IMR-90 (cell line): ENCODE results near the gene BUB1B. TPM values are rescaled to one million over a fixed set of nuclear protein-coding genes. Genes with fewer than 3 reads are reported as not detected.

Source experiments
- ATAC-seq: fragments of 200-7000 bp; cut with Tn5 transposase; 2 replicates; pipeline ENCODE4 v1.9.1; 2020; ENCODE audit warnings: low read depth, mild to moderate bottlenecking, moderate library complexity
- BruUV-seq: library from RNA; stranded (reverse); fragments of 400-500 nt; replicated peaks from 2 replicates; lab custom pipeline; 2021; lab: Mats Ljungman, UMichigan
- CTCF ChIA-PET: fragments of 300-600 bp; formaldehyde crosslinking; extraction: SDS; loops from one replicate; lab custom pipeline; 2021; ENCODE audit warnings: antibody characterized with exemption; lab: Yijun Ruan, JAX
- POLR2A ChIA-PET: fragments of 300-600 bp; sonication (Branson Sonifier 250); formaldehyde crosslinking; loops from one replicate; lab custom pipeline; 2022; ENCODE audit warnings: antibody characterized with exemption; ENCODE audit not compliant: unreplicated experiment; lab: Charles Lee
- DNase-seq: peaks from one replicate; pipeline ENCODE4 v3.0.0; 2013
- H2AFZ ChIP-seq: replicated peaks from 2 replicates; pipeline ENCODE3; 2013; ENCODE audit warnings: low read length, mild to moderate bottlenecking; ENCODE audit not compliant: poor library complexity
- H2AK5ac ChIP-seq: 2 replicates; pipeline ENCODE4 v1.6.1; 2013; ENCODE audit warnings: low read depth, low read length, inconsistent platforms
- H2AK9ac ChIP-seq: replicated peaks from 2 replicates; pipeline ENCODE3; 2013; ENCODE audit warnings: mild to moderate bottlenecking, low read depth, low read length, moderate library complexity; ENCODE audit not compliant: poor library complexity
- H2BK120ac ChIP-seq: 2 replicates; pipeline ENCODE4 v1.6.1; 2013; ENCODE audit warnings: low read depth, low read length, inconsistent platforms
- H2BK15ac ChIP-seq: 3 replicates; pipeline ENCODE4 v1.6.1; 2013; ENCODE audit warnings: low read depth, low read length, inconsistent platforms
- H2BK20ac ChIP-seq: 2 replicates; pipeline ENCODE4 v1.6.1; 2013; ENCODE audit warnings: low read depth, mild to moderate bottlenecking, inconsistent platforms, low read length, moderate library complexity
- H2BK5ac ChIP-seq: 2 replicates; pipeline ENCODE4 v1.6.1; 2013; ENCODE audit warnings: mild to moderate bottlenecking, low read depth, low read length, inconsistent platforms; ENCODE audit not compliant: poor library complexity, severe bottlenecking
- H3K14ac ChIP-seq: replicated peaks from 2 replicates; pipeline ENCODE4 v1.6.1; 2013; ENCODE audit warnings: low read depth, low read length, inconsistent platforms
- H3K18ac ChIP-seq: 2 replicates; pipeline ENCODE4 v1.6.1; 2013; ENCODE audit warnings: low read depth, low read length, control low read depth
- H3K23ac ChIP-seq: 2 replicates; pipeline ENCODE4 v1.6.1; 2013; ENCODE audit warnings: low read depth, low read length, inconsistent platforms
- H3K27ac ChIP-seq: 2 replicates; pipeline ENCODE4 v1.5.1; 2013; ENCODE audit warnings: mild to moderate bottlenecking, control low read depth, low read length; ENCODE audit not compliant: insufficient read depth
- H3K27me3 ChIP-seq: 2 replicates; pipeline ENCODE4 v1.6.1; 2013; ENCODE audit warnings: low read length; ENCODE audit not compliant: control insufficient read depth, insufficient read depth
- H3K36me3 ChIP-seq: 2 replicates; pipeline ENCODE4 v1.6.1; 2013; ENCODE audit warnings: low read length, mixed read lengths; ENCODE audit not compliant: control insufficient read depth, insufficient read depth
- H3K4ac ChIP-seq: 2 replicates; pipeline ENCODE4 v1.6.1; 2013; ENCODE audit warnings: low read depth, low read length, inconsistent platforms
- H3K4me1 ChIP-seq: 2 replicates; pipeline ENCODE4 v1.6.1; 2013; ENCODE audit warnings: low read length, mixed read lengths; ENCODE audit not compliant: control insufficient read depth, insufficient read depth
- H3K4me2 ChIP-seq: 2 replicates; pipeline ENCODE4 v1.6.1; 2013; ENCODE audit warnings: low read depth, mild to moderate bottlenecking, control low read depth, low read length, moderate library complexity
- H3K4me3 ChIP-seq: 2 replicates; pipeline ENCODE4 v1.5.1; 2013; ENCODE audit warnings: low read depth, mild to moderate bottlenecking, control low read depth, low read length, moderate library complexity; ENCODE audit not compliant: insufficient read depth
- H3K56ac ChIP-seq: 2 replicates; pipeline ENCODE4 v1.6.1; 2013; ENCODE audit warnings: low read length, inconsistent platforms; ENCODE audit not compliant: insufficient read depth; ENCODE audit errors: extremely low read depth
- H3K79me1 ChIP-seq, 2 experiments: 2 replicates each; pipeline ENCODE4 v1.6.1; 2013; ENCODE audit warnings: low read length in 2 of 2, inconsistent platforms in 1 of 2, low read depth in 1 of 2
- H3K9ac ChIP-seq: 2 replicates; pipeline ENCODE4 v1.6.1; 2013; ENCODE audit warnings: low read depth, low read length, control low read depth
- H3K9me1 ChIP-seq: 2 replicates; pipeline ENCODE4 v1.6.1; 2013; ENCODE audit warnings: low read length, inconsistent platforms; ENCODE audit not compliant: insufficient read depth
- H3K9me3 ChIP-seq: 2 replicates; pipeline ENCODE4 v1.6.1; 2013; ENCODE audit warnings: low read length; ENCODE audit not compliant: control insufficient read depth, insufficient read depth
- H4K20me1 ChIP-seq: 2 replicates; pipeline ENCODE4 v1.6.1; 2013; ENCODE audit warnings: low read length, inconsistent platforms; ENCODE audit not compliant: insufficient read depth
- H4K5ac ChIP-seq: 2 replicates; pipeline ENCODE4 v1.6.1; 2013; ENCODE audit warnings: mild to moderate bottlenecking, low read depth, low read length, control low read depth
- H4K8ac ChIP-seq, 2 experiments: 2 replicates each; pipeline ENCODE4 v1.6.1; 2013; ENCODE audit warnings: low read depth in 2 of 2, low read length in 2 of 2, control low read depth in 1 of 2, inconsistent platforms in 1 of 2
- H4K91ac ChIP-seq: 2 replicates; pipeline ENCODE4 v1.6.1; 2013; ENCODE audit warnings: low read depth, low read length, inconsistent platforms; ENCODE audit not compliant: insufficient read depth
- BHLHE40 ChIP-seq: fragments of 150-350 bp; IDR thresholded peaks from 2 replicates; pipeline ENCODE4 v1.6.1; 2016; ENCODE audit warnings: mild to moderate bottlenecking, low read depth, low read length
- CEBPB ChIP-seq: IDR thresholded peaks from 2 replicates; pipeline ENCODE4 v1.6.1; 2012; ENCODE audit warnings: low read depth, low read length, improper control_type of control experiment
- CHD1 ChIP-seq: IDR thresholded peaks from 2 replicates; pipeline ENCODE4 v1.6.1; 2012; ENCODE audit warnings: low read depth, low read length, improper control_type of control experiment
- FOS ChIP-seq: fragments of 150-350 bp; IDR thresholded peaks from 2 replicates; pipeline ENCODE4 v1.6.1; 2016; ENCODE audit warnings: low read depth, low read length
- MAFK ChIP-seq: IDR thresholded peaks from 2 replicates; pipeline ENCODE4 v1.6.1; 2012; ENCODE audit warnings: low read depth, low read length, improper control_type of control experiment
- MAZ ChIP-seq: IDR thresholded peaks from 2 replicates; pipeline ENCODE4 v1.6.1; 2012; ENCODE audit warnings: low read depth, mild to moderate bottlenecking, low read length, improper control_type of control experiment, moderate library complexity, borderline replicate concordance
- MXI1 ChIP-seq: IDR thresholded peaks from 2 replicates; pipeline ENCODE4 v1.6.1; 2012; ENCODE audit warnings: low read depth, mild to moderate bottlenecking, low read length, moderate library complexity, borderline replicate concordance
- NFE2L2 ChIP-seq: fragments of 150-350 bp; IDR thresholded peaks from 2 replicates; pipeline ENCODE4 v1.6.1; 2016; ENCODE audit warnings: low read depth, mild to moderate bottlenecking, low read length
- POLR2A ChIP-seq: IDR thresholded peaks from 2 replicates; pipeline ENCODE4 v1.6.1; 2012; ENCODE audit warnings: mild to moderate bottlenecking, low read depth, low read length
- RAD21 ChIP-seq: IDR thresholded peaks from 2 replicates; pipeline ENCODE4 v1.6.1; 2012; ENCODE audit warnings: low read length, improper control_type of control experiment
- RCOR1 ChIP-seq: IDR thresholded peaks from 2 replicates; pipeline ENCODE4 v1.6.1; 2012; ENCODE audit warnings: mild to moderate bottlenecking, low read length, improper control_type of control experiment; ENCODE audit not compliant: insufficient replicate concordance
- RFX5 ChIP-seq: IDR thresholded peaks from 2 replicates; pipeline ENCODE4 v1.8.0; 2012; ENCODE audit warnings: low read depth, mild to moderate bottlenecking, low read length, moderate library complexity
- SMC3 ChIP-seq: fragments of 150-350 bp; IDR thresholded peaks from 2 replicates; pipeline ENCODE4 v1.6.1; 2016; ENCODE audit warnings: low read depth, mild to moderate bottlenecking, antibody characterized with exemption, low read length, moderate library complexity
- WGBS, 2 experiments: methylation state at CpG; one replicate each; pipeline versions ENCODE4 v1.1.5 to v1.1.7; 2013; ENCODE audit warnings: missing lambda C conversion rate in 2 of 2; ENCODE audit not compliant: insufficient read length in 1 of 2; ENCODE audit errors: extremely low coverage in 2 of 2; 5-methylcytosine and 5-hydroxymethylcytosine counted together
- dilution Hi-C: fragments of 300-500 bp; cut with HindIII; formaldehyde crosslinking; loops from one replicate; pipeline ENCODE4 v1.14.3; 2018; ENCODE audit warnings: low sequenced_read_pairs; ENCODE audit not compliant: unreplicated experiment
- in situ Hi-C: fragments of 300-500 bp; cut with MboI; formaldehyde crosslinking; loops from 3 replicates; pipeline ENCODE4 v1.14.3; 2019; ENCODE audit warnings: low sequenced_read_pairs, inconsistent platforms, mixed read lengths
- intact Hi-C: fragments of 100-400 bp; cut with micrococcal nuclease; formaldehyde crosslinking; loops from 2 replicates; pipeline ENCODE4 v1.10.0; 2022
- polyA plus RNA-seq, 3 experiments: library from polyadenylated mRNA; depleted of rRNA; stranded (reverse); fragments of >200 nt; gene quantifications; 2 replicates each; pipeline ENCODE4 v1.2.3, GENCODE V29; 2012; ENCODE audit warnings: low replicate concordance in 1 of 3
- total RNA-seq: library from RNA; depleted of rRNA; stranded (reverse); fragments of >200 nt; gene quantifications from 2 replicates; pipeline ENCODE4 v1.2.3, GENCODE V29; 2012
- TF ChIP-seq, protein P1 (sequence below): fragments of 150-350 bp; IDR thresholded peaks from 2 replicates; pipeline ENCODE4 v1.6.1; 2017; ENCODE audit warnings: mild to moderate bottlenecking, antibody characterized with exemption, low read length, low read depth
- TF ChIP-seq, protein P2 (sequence below): fragments of 150-350 bp; IDR thresholded peaks from 2 replicates; pipeline ENCODE4 v1.6.1; 2016; ENCODE audit warnings: low read depth, mild to moderate bottlenecking, low read length, moderate library complexity, borderline replicate concordance
- TF ChIP-seq, protein P3 (sequence below): conservative IDR thresholded peaks from 2 replicates; pipeline ENCODE4 v1.5.1; 2012; ENCODE audit warnings: mild to moderate bottlenecking, low read depth, low read length, improper control_type of control experiment

Gene BUB1B
- total and polyA plus RNA-seq, 2 of the 4 experiments (the other 2 are of a cell fraction) = 15.6 to 24.7 TPM

DNA sequence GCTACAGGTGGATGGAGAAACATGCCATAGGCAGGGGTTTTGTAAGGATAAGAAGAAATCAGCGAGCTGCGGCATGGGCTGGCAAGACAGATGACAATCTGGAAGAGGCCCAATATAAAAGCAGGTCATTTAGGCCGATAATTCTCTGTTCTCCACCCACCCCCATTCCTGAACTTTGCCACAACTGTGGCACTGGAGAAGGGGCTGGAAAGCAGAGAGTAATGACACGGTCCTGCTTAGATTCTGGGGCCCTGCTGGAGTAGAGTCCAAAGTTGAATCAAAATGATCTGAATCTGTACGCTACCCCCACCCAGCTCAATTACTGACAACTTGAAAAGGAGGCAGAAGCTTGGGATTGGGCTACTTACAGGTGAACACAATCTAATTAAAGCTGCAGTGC lies 18.4 kb upstream of the BUB1B start:
- CTCF ChIA-PET = no interaction called here

More for the DNA sequence above, 18.4 kb upstream of the BUB1B start:
- no peaks in the 10 kb centered on the region for H4K20me1 ChIP-seq
- H2BK15ac ChIP-seq = no peak overlapping the region
- no peak overlapping the region for H2AFZ ChIP-seq
- no peak overlapping the region for H4K91ac ChIP-seq
- TF ChIP-seq BHLHE40 (no peak), RAD21 (no peak), POLR2A (no peak), MAZ (no peak), FOS (no peak), MXI1 (no peak), MAFK (no peak), RFX5 (no peak), CEBPB (no peak), RCOR1 (no peak), CHD1 (no peak), SMC3 (no peak), NFE2L2 (no peak)
- TF ChIP-seq, protein P1, sequence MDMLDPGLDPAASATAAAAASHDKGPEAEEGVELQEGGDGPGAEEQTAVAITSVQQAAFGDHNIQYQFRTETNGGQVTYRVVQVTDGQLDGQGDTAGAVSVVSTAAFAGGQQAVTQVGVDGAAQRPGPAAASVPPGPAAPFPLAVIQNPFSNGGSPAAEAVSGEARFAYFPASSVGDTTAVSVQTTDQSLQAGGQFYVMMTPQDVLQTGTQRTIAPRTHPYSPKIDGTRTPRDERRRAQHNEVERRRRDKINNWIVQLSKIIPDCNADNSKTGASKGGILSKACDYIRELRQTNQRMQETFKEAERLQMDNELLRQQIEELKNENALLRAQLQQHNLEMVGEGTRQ = no peak
- TF ChIP-seq, protein P2, sequence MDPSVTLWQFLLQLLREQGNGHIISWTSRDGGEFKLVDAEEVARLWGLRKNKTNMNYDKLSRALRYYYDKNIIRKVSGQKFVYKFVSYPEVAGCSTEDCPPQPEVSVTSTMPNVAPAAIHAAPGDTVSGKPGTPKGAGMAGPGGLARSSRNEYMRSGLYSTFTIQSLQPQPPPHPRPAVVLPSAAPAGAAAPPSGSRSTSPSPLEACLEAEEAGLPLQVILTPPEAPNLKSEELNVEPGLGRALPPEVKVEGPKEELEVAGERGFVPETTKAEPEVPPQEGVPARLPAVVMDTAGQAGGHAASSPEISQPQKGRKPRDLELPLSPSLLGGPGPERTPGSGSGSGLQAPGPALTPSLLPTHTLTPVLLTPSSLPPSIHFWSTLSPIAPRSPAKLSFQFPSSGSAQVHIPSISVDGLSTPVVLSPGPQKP = no peak
- TF ChIP-seq, protein P3, sequence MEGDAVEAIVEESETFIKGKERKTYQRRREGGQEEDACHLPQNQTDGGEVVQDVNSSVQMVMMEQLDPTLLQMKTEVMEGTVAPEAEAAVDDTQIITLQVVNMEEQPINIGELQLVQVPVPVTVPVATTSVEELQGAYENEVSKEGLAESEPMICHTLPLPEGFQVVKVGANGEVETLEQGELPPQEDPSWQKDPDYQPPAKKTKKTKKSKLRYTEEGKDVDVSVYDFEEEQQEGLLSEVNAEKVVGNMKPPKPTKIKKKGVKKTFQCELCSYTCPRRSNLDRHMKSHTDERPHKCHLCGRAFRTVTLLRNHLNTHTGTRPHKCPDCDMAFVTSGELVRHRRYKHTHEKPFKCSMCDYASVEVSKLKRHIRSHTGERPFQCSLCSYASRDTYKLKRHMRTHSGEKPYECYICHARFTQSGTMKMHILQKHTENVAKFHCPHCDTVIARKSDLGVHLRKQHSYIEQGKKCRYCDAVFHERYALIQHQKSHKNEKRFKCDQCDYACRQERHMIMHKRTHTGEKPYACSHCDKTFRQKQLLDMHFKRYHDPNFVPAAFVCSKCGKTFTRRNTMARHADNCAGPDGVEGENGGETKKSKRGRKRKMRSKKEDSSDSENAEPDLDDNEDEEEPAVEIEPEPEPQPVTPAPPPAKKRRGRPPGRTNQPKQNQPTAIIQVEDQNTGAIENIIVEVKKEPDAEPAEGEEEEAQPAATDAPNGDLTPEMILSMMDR = no peak
- H3K9ac ChIP-seq = no peak overlapping the region
- H3K9me3 ChIP-seq = no peaks in the 10 kb centered on the region
- DNase-seq (no peak), ATAC-seq (no peak)
- no peak overlapping the region for H3K4me3 ChIP-seq
- no peak overlapping the region for H3K18ac ChIP-seq
- no peak overlapping the region for H2BK5ac ChIP-seq
- no peak overlapping the region for H3K14ac ChIP-seq
- no peaks in the 10 kb centered on the region for H3K36me3 ChIP-seq
- H3K56ac ChIP-seq = no peak overlapping the region
- no peaks in the 10 kb centered on the region for H3K4me1 ChIP-seq
- H2BK20ac ChIP-seq = no peak overlapping the region
- no peak overlapping the region for H3K4ac ChIP-seq
- dilution Hi-C loops (no loop called here), intact Hi-C loops (no loop called here), in situ Hi-C loops (no loop called here)
- peaks cover 5% of the 10 kb centered on the region for H3K27me3 ChIP-seq
- WGBS, 2 experiments = no CpG with 5 or more reads among the region's 5 CpGs
- no peak overlapping the region for H4K8ac ChIP-seq
- no peaks in the 10 kb centered on the region for H3K9me1 ChIP-seq
- no TSS peak for BruUV-seq
- H2AK9ac ChIP-seq = peak overlapping the region; percentile 28
- H3K4me2 ChIP-seq = no peak overlapping the region
- no peak overlapping the region for H2BK120ac ChIP-seq
- POLR2A ChIA-PET = no interaction called here
- H3K79me1 ChIP-seq = no peaks in the 10 kb centered on the region
- H3K23ac ChIP-seq = no peak overlapping the region
- H4K5ac ChIP-seq = no peak overlapping the region
- H3K27ac ChIP-seq = no peak overlapping the region
- no peak overlapping the region for H2AK5ac ChIP-seq
